Sigmoid colon (tissue), 4 donors: ENCODE measurements around the gene ARRB1.

Experiments used
- CTCF ChIP-seq, 4 experiments: fragments of 450-650 bp in 3 of 4; fragments of 200-600 bp in 1 of 4; IDR thresholded peaks; one replicate each; pipeline ENCODE4 v1.5.1; 2016 to 2019; ENCODE audit warnings: antibody characterized with exemption in 4 of 4, mild to moderate bottlenecking in 3 of 4, moderate library complexity in 2 of 4
- EP300 ChIP-seq, 4 donors: sonication (generic); formaldehyde crosslinking; IDR thresholded peaks; one replicate each; pipeline ENCODE4 v1.6.1; 2017; ENCODE audit warnings: antibody characterized with exemption in 4 of 4
- POLR2AphosphoS5 ChIP-seq, 4 donors: sonication (generic); formaldehyde crosslinking; IDR thresholded peaks; one replicate each; pipeline ENCODE4 v1.6.1; 2017; ENCODE audit warnings: antibody characterized with exemption in 4 of 4

- TF ChIP-seq POLR2AphosphoS5 (IDR thresholded peaks at IDR 0.05) = no peak
- no peak for TF ChIP-seq CTCF (IDR thresholded peaks at IDR 0.05)
- TF ChIP-seq EP300 (IDR thresholded peaks at IDR 0.05) = no peak
Observed at GRCh38 chr11:75272821-75273301, 78.6 kb downstream of the ARRB1 start.
